ENCODE measurements around the gene TMX1.

GRCh38 chr14:51228391-51228790 lies 11.7 kb upstream of the TMX1 start:
- TF ChIP-seq, protein P1, sequence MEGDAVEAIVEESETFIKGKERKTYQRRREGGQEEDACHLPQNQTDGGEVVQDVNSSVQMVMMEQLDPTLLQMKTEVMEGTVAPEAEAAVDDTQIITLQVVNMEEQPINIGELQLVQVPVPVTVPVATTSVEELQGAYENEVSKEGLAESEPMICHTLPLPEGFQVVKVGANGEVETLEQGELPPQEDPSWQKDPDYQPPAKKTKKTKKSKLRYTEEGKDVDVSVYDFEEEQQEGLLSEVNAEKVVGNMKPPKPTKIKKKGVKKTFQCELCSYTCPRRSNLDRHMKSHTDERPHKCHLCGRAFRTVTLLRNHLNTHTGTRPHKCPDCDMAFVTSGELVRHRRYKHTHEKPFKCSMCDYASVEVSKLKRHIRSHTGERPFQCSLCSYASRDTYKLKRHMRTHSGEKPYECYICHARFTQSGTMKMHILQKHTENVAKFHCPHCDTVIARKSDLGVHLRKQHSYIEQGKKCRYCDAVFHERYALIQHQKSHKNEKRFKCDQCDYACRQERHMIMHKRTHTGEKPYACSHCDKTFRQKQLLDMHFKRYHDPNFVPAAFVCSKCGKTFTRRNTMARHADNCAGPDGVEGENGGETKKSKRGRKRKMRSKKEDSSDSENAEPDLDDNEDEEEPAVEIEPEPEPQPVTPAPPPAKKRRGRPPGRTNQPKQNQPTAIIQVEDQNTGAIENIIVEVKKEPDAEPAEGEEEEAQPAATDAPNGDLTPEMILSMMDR (IDR thresholded peaks at IDR 0.05; ENCODE audit: low read depth, low read length, poor library complexity, severe bottlenecking) = no peak
- TF ChIP-seq EZH2phosphoT487 (IDR thresholded peaks at IDR 0.05; ENCODE audit: borderline replicate concordance, low read length) = no peak

Measured in DOHH2 (cell line).